HG03521 (cell line): ENCODE measurements around the gene SLC9A9.

Source experiments
- ATAC-seq: cut with Tn5 transposase; IDR thresholded peaks from one replicate; pipeline ENCODE4 v1.9.1; 2021; ENCODE audit warnings: mild to moderate bottlenecking, moderate library complexity; ENCODE audit not compliant: unreplicated experiment

Gene SLC9A9

GRCh38 chr3:143343031-143343430 is 505.2 kb downstream of the SLC9A9 start:
- no peak for ATAC-seq

- no peak for ATAC-seq
These were observed 508.8 kb downstream of the SLC9A9 start for GRCh38 chr3:143339451-143339850.

GRCh38 chr3:143337387-143337786 is 510.9 kb downstream of the SLC9A9 start:
- no peak for ATAC-seq

GRCh38 chr3:143334231-143334630 is 514.0 kb downstream of the SLC9A9 start:
- ATAC-seq = no peak

- no peak for ATAC-seq
These were observed 514.9 kb downstream of the SLC9A9 start for GRCh38 chr3:143333367-143333766.

- no peak for ATAC-seq
These were observed 516.2 kb downstream of the SLC9A9 start for GRCh38 chr3:143332026-143332425.

- ATAC-seq = no peak
These were observed 516.9 kb downstream of the SLC9A9 start for GRCh38 chr3:143331350-143331749.

- ATAC-seq = no peak
These were observed 517.9 kb downstream of the SLC9A9 start for GRCh38 chr3:143330296-143330868.

GRCh38 chr3:143329567-143330211 is 518.6 kb downstream of the SLC9A9 start:
- ATAC-seq = no peak

GRCh38 chr3:143328451-143328850 is 519.8 kb downstream of the SLC9A9 start:
- ATAC-seq = no peak

GRCh38 chr3:143326983-143327778 is 521.1 kb downstream of the SLC9A9 start:
- no peak for ATAC-seq

GRCh38 chr3:143321058-143321769 is 527.1 kb downstream of the SLC9A9 start:
- ATAC-seq = no peak

GRCh38 chr3:143315766-143316165 is 532.5 kb downstream of the SLC9A9 start:
- ATAC-seq = no peak

- no peak for ATAC-seq
These were observed 533.8 kb downstream of the SLC9A9 start for GRCh38 chr3:143314251-143315093.

GRCh38 chr3:143313893-143314188 is 534.4 kb downstream of the SLC9A9 start:
- no peak for ATAC-seq

- no peak for ATAC-seq
These were observed 535.0 kb downstream of the SLC9A9 start for GRCh38 chr3:143313025-143313892.

GRCh38 chr3:143311096-143311495 is 537.2 kb downstream of the SLC9A9 start:
- no peak for ATAC-seq

- no peak for ATAC-seq
These were observed 538.6 kb downstream of the SLC9A9 start for GRCh38 chr3:143309705-143310104.

GRCh38 chr3:143307613-143308183 is 540.6 kb downstream of the SLC9A9 start:
- no peak for ATAC-seq
